SKM-1 treated with dmso at 0.1 percent for 144 hours (cell line): ENCODE measurements around the gene RBM4.

Experiments
- DNase-seq: peaks from one replicate; lab custom pipeline; 2025; ENCODE audit not compliant: unreplicated experiment; lab: John Stamatoyannopoulos, UW

RBM4 gene

DNA sequence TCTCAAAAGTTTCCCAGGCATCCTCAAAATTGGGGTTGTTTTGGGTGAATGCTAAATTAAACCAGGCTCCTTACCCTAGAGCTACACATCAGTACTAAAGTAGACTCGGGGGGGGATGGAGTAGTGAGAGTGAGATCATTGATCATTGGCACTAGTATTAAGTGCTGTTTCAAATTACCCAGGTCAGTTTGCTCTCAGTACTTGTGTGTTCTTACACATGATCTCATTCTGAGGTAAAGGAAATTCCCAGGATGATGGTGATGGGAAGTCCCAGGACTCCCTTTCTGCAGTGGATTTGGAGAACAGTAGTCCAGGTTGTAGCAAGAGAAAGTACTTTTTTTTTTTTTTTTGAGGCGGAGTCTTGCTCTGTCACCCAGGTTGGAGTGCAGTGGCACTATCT lies 12.5 kb downstream of the RBM4 start:
- DNase-seq, result no peak

DNA sequence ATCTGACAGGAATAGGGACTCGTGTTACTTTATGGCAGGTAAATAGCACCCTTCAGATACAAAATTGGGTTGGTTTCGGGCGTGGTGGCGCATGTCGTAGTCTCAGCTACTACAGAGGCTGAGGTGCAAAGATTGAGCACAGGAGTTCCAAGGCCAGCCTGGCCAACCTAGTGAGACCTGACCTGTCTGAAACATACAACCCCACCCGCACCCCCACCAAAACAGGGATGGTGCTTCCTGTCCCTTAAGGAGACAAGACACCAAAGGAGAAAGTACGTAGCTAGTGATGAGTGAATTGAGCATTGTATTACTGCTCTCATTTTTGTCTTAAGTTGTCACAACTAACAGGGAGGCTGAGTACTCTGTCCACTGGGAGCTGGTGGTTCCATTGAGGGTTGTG lies 14.1 kb downstream of the RBM4 start:
- no peak for DNase-seq

GRCh38 chr11:66653123-66653522 lies 14.6 kb downstream of the RBM4 start:
- no peak for DNase-seq

DNA sequence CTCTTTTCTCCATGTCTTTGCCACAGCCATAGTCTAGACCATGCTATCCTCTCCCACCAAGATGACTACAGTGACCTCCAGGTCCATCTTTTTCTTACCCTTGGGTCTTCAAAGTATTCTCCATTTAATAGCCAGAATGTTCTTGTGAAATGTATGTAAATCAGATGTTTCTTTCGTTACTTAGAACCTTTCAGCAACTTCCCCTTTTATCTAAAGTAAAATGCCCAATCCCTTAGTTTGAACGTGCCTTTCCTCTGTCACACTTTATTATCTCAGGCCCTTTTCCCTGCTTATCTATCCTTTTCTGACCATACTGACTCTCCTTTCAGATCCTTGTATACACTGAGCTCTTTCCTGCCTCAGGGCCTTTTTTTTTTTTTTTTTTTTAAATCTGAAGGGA lies 21.3 kb downstream of the RBM4 start:
- peak; percentile 23 for DNase-seq

DNA sequence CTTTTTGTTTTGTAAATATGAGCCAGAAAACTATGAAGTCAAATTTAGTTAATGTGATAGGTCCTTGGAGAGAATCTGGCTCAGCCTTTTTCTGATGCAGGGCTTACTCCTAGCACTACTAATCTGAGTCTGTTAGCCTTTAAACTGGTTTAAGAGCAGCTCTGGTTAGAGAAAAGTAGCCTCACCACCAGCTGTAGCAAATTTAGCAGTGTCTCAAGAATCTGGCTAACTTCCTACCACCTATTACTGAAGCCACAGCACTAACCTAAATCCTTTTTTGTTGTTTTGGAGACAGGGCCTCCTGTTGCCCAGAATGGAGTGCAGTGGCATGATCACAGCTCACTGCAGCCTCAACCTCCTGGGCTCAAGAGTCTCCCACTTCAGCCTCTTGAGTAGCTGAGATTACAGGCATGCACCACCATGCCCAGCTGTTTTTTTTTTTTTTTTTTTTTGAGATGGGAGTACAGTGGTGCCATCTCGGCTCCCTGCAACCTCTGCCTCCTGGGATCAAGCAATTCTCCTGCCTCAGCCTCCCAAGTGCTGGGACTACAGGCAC lies 25.3 kb downstream of the RBM4 start:
- DNase-seq, result no peak

GRCh38 chr11:66665369-66665768 lies 26.9 kb downstream of the RBM4 start:
- no peak for DNase-seq

DNA sequence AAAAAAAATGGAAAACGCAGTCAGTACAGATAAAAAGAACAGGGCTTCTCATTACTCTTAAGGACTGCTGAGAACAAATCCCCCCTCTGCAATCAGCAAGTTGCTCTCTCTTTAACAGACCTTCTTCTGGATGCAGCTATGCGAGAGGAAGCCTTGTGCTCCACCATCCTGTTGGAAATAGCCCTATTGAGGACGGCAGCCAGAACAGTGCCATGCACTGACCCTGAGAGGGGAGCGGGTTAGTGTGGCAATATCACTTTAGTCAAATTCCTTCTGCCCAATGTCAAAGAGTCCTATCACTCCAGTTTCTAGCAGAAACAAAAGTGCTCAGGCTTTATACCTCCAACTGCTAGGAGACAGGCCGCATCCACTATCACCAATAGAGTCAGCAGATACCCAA lies 32.3 kb downstream of the RBM4 start:
- DNase-seq, result no peak

DNA sequence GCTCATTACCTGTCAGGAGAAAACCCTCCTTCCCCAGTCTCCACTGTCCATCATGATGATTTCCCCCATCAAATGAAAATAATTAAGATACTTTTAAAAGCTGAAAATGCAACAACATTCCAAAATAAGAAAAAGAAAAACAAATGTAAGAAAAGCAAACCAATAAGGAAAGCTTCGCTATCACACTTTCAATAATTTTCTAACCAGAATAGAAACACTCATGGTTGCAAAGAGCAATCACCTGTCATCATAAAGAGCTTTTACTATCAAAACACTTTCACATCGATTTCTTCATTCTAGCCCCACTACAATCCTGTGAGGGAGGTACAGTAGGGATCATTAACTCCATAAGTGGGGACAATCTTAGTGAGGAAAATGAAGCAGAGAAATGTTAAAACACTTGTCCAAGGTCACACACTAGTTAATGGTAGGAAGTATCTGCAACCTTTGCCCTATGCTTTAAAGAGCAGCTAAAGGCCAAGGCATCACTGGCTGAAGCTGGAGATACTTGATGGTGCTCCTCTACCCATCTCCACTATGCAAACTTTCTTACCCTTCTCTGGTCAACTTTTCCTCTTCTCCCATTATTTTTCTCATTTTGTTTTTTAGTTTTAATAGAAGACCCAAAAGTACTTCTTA lies 36.6 kb downstream of the RBM4 start:
- no peak for DNase-seq

DNA sequence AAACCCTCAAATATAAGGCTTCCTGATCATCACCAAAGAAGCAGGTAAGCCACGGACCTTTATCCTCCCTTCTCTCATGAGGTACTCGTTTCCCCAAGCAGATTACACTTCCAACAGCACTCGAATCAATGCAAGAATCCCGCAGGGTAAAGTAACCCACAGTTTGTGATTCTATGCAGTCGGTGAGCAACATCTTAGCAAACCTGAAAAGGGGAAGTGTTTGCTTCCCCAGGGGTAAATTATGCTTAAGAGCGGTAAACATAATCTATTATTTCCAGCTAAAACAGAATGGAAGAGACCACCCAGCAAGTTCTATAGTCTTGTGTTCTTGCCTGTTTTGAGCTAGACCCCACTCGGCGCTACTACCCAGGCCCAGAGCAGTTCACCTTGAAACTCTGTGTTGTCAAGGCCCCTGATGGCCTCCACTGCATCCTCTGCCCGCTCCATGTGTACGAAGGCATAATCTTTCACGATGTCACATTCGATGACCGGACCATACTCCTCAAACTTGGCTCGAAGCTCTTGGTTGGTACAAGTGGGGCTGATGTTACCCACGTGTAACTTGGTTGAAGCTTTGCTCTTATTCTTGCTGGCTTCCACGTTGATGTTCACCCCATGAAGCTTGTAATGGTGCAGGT lies 37.9 kb downstream of the RBM4 start:
- DNase-seq, result no peak

GRCh38 chr11:66676931-66677598 lies 38.6 kb downstream of the RBM4 start:
- no peak for DNase-seq

- peak; percentile 89 for DNase-seq
Measured at GRCh38 chr11:66677599-66678375, 39.3 kb downstream of the RBM4 start, which contains the start of gene RBM4B. Gene RBM4B (minus strand): TSS chr11:66677887. CDS start chr11:66677079, 808 bp downstream.

DNA sequence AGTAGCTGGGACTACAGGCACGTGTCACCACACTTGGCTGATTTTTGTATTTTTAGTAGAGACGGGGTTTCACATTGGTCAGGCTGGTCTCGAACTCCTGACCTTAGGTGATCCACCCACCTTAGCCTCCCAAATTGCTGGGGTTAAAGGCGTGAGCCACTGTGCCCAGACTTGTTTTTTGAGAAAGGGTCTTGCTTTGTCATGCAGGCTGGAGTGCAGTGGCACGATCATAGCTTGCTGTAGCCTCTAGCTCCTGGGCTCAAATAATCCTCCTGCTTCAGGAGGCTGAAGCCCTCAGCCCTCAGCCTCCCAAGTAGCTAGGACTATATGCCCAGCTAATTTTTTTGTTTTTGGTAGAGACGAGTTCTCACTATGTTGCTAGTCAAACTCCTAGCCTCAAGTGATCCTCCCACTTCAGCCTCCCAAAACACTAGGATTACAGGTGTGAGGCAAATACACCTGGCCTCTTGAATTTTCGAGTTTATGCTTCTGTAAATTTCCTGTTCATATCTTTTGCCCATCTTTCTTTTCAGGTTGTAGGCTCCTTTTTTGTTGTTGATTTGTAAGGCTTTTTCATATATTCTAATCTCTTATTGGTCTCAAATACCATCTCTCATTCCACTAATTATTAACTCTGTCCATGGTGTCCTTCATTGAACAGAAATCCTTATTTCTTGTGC lies 42.6 kb downstream of the RBM4 start:
- DNase-seq, result no peak

GRCh38 chr11:66683877-66684276 lies 45.4 kb downstream of the RBM4 start:
- DNase-seq, result no peak

- no peak for DNase-seq
Measured at GRCh38 chr11:66684635-66685034, 46.1 kb downstream of the RBM4 start.

GRCh38 chr11:66685276-66686099 lies 47.0 kb downstream of the RBM4 start:
- DNase-seq, result no peak

- DNase-seq, result no peak
Measured at GRCh38 chr11:66686100-66686785, 47.7 kb downstream of the RBM4 start.

- DNase-seq, result no peak
Measured at GRCh38 chr11:66686801-66687750, 48.6 kb downstream of the RBM4 start.

GRCh38 chr11:66687831-66688281 lies 49.4 kb downstream of the RBM4 start:
- DNase-seq, result no peak
